Stimulated activated CD8-positive, alpha-beta memory T cell treated with anti-CD3 and anti-CD28 coated beads, Interleukin-2, amount 100 ng/mL, for 1 hour (primary cell): ENCODE measurements around the gene IL20RB.
"Not testable (repeated sequence)": the region's sequence is repeated elsewhere in the genome, so short reads cannot be mapped to it uniquely, and the experiment has no call there.

ENCODE experiments used
- DNase-seq, 2 donors: peaks; one replicate each; pipeline ENCODE4 v3.0.0-alpha.2; 2020; ENCODE audit warnings: low read depth in 2 of 2

IL20RB gene

GRCh38 chr3:136943436-136943835 is 14.3 kb upstream of the IL20RB start:
- no peak for DNase-seq

- DNase-seq, result no peak
Observed at GRCh38 chr3:136946978-136947377, 10.8 kb upstream of the IL20RB start.

GRCh38 chr3:136947477-136947876 is 10.3 kb upstream of the IL20RB start:
- DNase-seq, result no peak

- no peak for DNase-seq
Observed at GRCh38 chr3:136949146-136949545, 8.6 kb upstream of the IL20RB start.

- DNase-seq, result no peak
Observed at GRCh38 chr3:136949708-136950107, 8.1 kb upstream of the IL20RB start.

- no peak for DNase-seq
Observed at GRCh38 chr3:136950623-136951022, 7.2 kb upstream of the IL20RB start.

- DNase-seq, result no peak
Observed at GRCh38 chr3:136952292-136952691, 5.5 kb upstream of the IL20RB start.

GRCh38 chr3:136954251-136954650 is 3.5 kb upstream of the IL20RB start:
- DNase-seq, result no peak

GRCh38 chr3:136954980-136955780 is 2.6 kb upstream of the IL20RB start:
- no peak for DNase-seq

GRCh38 chr3:136955813-136956212 is 2.0 kb upstream of the IL20RB start:
- no peak for DNase-seq

- no peak for DNase-seq
Observed at GRCh38 chr3:136956971-136957370, 812 bp upstream of the IL20RB start.

GRCh38 chr3:136958939-136959338 is 1.2 kb downstream of the IL20RB start:
- no peak for DNase-seq

GRCh38 chr3:136959599-136959998 is 1.8 kb downstream of the IL20RB start:
- DNase-seq, result no peak

- DNase-seq, result no peak
Observed at GRCh38 chr3:136960838-136961836, 3.4 kb downstream of the IL20RB start.

- DNase-seq, result no peak
Observed at GRCh38 chr3:136962927-136963326, 5.1 kb downstream of the IL20RB start.

GRCh38 chr3:136969539-136969938 is 11.8 kb downstream of the IL20RB start:
- not testable (repeated sequence) for DNase-seq

GRCh38 chr3:136973352-136973751 is 15.6 kb downstream of the IL20RB start:
- DNase-seq, result no peak

- DNase-seq, result no peak
Observed at GRCh38 chr3:136974670-136975069, 16.9 kb downstream of the IL20RB start.

GRCh38 chr3:136979204-136979603 is 21.4 kb downstream of the IL20RB start:
- DNase-seq, result no peak

- no peak for DNase-seq
Observed at GRCh38 chr3:136979684-136980083, 21.9 kb downstream of the IL20RB start.

- no peak for DNase-seq
Observed at GRCh38 chr3:136982033-136982432, 24.2 kb downstream of the IL20RB start.

GRCh38 chr3:136982520-136983138 is 24.8 kb downstream of the IL20RB start:
- no peak for DNase-seq
